ENCODE measurements around the gene IMPDH1. TPM values are rescaled to one million over a fixed set of nuclear protein-coding genes. Genes with fewer than 3 reads are reported as not detected.

Gene IMPDH1
- total RNA-seq, 4 donors from 2014 or later, result 29.1 to 72.1 (median 56.0) TPM

DNA sequence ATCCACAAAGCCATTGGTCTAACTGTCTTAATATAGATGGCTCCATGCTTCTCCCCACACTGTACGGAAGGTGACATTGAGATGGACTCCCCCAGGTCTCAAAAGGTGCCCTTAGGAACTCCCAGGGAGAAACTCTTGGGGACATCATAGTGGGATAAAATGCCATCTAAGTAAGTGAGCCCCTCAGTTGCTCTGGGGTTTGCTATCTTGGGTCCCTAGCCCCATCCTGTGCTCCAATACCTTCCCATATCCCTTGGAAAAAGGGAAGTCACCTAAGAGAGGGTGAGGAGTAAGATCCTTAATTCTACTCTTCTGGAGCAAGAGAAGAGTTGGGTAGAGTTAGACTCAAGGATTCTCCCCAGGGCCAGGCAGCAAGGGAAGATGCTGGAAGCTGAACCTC lies 56.2 kb downstream of the IMPDH1 start:
- no peak for DNase-seq (ENCODE audit: extremely low spot score)
- 82% methylated on average over 1 of the region's 1 CpG for WGBS
- H3K4me1 ChIP-seq, result peaks cover 3 to 17% (median 16%) of the 10 kb centered on the region in 4 donors
- no peaks in the 10 kb centered on the region for H3K9me3 ChIP-seq
- no peak overlapping the region for H3K4me3 ChIP-seq
- peaks cover 0 to 68% (median 8%) of the 10 kb centered on the region in 4 donors for H3K27me3 ChIP-seq
- intact Hi-C loops (cut with DNase I), result no loop called here
- H3K27ac ChIP-seq (replicated peaks in 1 of 4), result no peak overlapping the region
- no peak for TF ChIP-seq POLR2A (IDR thresholded peaks at IDR 0.05; ENCODE audit: low read depth)
- no peaks in the 10 kb centered on the region for H3K36me3 ChIP-seq

DNA sequence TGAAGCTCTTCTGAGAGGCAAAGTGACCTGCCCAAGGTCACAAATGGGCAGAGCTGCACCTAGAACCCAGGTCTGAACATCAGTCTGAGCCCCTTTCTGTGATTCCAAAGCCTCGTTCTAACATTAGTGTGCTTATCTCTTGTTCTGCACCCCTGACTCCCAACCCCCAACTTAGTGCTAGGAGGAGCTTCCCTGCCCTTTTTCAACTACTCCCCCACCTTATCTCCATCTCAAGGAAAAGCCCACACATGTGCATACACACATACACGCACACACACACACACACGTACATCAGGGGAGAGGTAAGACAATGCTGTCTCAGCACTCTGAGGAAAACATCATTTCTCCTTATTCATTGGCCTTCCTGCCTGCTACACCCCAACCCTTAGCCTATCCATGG lies 56.6 kb downstream of the IMPDH1 start:
- TF ChIP-seq POLR2AphosphoS5 (IDR thresholded peaks at IDR 0.05) (no peak), EP300 (IDR thresholded peaks at IDR 0.05) (no peak), POLR2A (IDR thresholded peaks at IDR 0.05; ENCODE audit: low read depth) (no peak)
- TF ChIP-seq, protein P1, sequence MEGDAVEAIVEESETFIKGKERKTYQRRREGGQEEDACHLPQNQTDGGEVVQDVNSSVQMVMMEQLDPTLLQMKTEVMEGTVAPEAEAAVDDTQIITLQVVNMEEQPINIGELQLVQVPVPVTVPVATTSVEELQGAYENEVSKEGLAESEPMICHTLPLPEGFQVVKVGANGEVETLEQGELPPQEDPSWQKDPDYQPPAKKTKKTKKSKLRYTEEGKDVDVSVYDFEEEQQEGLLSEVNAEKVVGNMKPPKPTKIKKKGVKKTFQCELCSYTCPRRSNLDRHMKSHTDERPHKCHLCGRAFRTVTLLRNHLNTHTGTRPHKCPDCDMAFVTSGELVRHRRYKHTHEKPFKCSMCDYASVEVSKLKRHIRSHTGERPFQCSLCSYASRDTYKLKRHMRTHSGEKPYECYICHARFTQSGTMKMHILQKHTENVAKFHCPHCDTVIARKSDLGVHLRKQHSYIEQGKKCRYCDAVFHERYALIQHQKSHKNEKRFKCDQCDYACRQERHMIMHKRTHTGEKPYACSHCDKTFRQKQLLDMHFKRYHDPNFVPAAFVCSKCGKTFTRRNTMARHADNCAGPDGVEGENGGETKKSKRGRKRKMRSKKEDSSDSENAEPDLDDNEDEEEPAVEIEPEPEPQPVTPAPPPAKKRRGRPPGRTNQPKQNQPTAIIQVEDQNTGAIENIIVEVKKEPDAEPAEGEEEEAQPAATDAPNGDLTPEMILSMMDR (IDR thresholded peaks at IDR 0.05), result no peak
- intact Hi-C loops (cut with DNase I), result no loop called here
- Histone ChIP-seq H3K4me3 (no peak overlapping the region), H3K4me1 (peaks cover 3 to 17% (median 16%) of the 10 kb centered on the region in 4 donors), H3K27me3 (peaks cover 0 to 68% (median 8%) of the 10 kb centered on the region in 4 donors), H3K27ac (replicated peaks in 1 of 4) (no peak overlapping the region), H3K9me3 (no peaks in the 10 kb centered on the region), H3K36me3 (no peaks in the 10 kb centered on the region)
- WGBS, result 94% methylated on average over 3 of the region's 3 CpGs
- no peak for DNase-seq (ENCODE audit: extremely low spot score)

DNA sequence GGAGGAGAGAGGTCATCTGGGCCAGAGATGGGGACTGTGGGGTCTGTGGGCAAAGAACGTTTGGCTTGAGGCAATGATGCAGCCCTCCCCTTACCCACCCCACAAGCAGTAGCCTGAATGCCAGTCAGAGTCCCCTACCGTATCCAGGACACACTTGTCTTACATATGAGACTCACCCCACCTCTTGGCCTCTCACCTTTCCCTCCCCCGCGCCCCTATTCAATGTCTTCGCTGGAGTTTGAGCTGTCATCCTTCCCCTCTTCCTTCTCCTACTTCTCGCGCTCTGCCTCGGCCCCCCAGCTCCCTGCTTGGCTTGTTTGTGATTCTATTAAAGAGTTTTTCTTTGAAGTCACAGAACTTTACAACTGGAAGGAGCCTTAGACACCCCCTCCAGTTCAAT lies 57.1 kb downstream of the IMPDH1 start:
- Histone ChIP-seq H3K4me1 (peaks cover 3 to 17% (median 16%) of the 10 kb centered on the region in 4 donors), H3K27ac (replicated peaks in 1 of 4) (no peak overlapping the region), H3K36me3 (no peaks in the 10 kb centered on the region), H3K27me3 (peaks cover 0 to 68% (median 8%) of the 10 kb centered on the region in 4 donors), H3K9me3 (no peaks in the 10 kb centered on the region), H3K4me3 (peak overlapping the region in 1 of 4 donors; percentile 40)
- intact Hi-C loops (cut with DNase I), result no loop called here
- 77% methylated on average over 8 of the region's 8 CpGs for WGBS
- TF ChIP-seq, protein P1 (IDR thresholded peaks at IDR 0.05), result no peak
- TF ChIP-seq POLR2A (IDR thresholded peaks at IDR 0.05; ENCODE audit: low read depth), result no peak
- no peak for TF ChIP-seq POLR2AphosphoS5 (IDR thresholded peaks at IDR 0.05)
- TF ChIP-seq EP300 (IDR thresholded peaks at IDR 0.05), result no peak
- DNase-seq (ENCODE audit: extremely low spot score), result no peak

DNA sequence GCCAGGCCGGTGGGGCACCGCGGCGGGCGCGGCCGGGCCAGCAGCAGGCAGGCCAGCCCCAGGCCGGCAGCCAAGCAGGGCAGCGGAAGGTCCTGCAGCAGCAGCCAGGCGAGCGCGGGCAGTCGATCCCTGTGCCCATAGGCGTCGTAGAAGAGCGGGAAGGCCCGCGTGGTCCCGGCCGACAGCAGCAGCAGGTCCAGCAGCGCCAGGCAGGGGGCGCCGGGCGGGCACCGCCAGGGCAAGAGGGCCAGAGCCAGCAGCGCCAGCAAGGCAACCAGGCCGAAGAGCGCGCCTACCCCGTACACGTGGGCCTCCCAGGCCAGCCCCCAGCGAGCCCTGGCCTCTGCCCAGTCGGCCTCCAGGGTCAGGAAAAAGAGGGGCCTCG lies 57.6 kb downstream of the IMPDH1 start:
- DNase-seq (ENCODE audit: extremely low spot score), result no peak
- H3K27ac ChIP-seq (replicated peaks in 1 of 4), result no peak overlapping the region
- peaks cover 0 to 64% (median 8%) of the 10 kb centered on the region in 4 donors for H3K27me3 ChIP-seq
- 40% methylated on average over 1 of the region's 34 CpGs for WGBS
- no peaks in the 10 kb centered on the region for H3K36me3 ChIP-seq
- TF ChIP-seq POLR2AphosphoS5 (IDR thresholded peaks at IDR 0.05), result no peak
- TF ChIP-seq, protein P1 (IDR thresholded peaks at IDR 0.05), result peak; percentile 47 to 72 (median 50)
- TF ChIP-seq EP300 (IDR thresholded peaks at IDR 0.05), result no peak
- no peak for TF ChIP-seq POLR2A (IDR thresholded peaks at IDR 0.05; ENCODE audit: low read depth)
- no peaks in the 10 kb centered on the region for H3K9me3 ChIP-seq
- peak overlapping the region; percentile 40 to 54 (median 46) for H3K4me3 ChIP-seq
- intact Hi-C loops (cut with DNase I), result no loop called here
- H3K4me1 ChIP-seq, result peaks cover 3 to 17% (median 16%) of the 10 kb centered on the region in 4 donors

DNA sequence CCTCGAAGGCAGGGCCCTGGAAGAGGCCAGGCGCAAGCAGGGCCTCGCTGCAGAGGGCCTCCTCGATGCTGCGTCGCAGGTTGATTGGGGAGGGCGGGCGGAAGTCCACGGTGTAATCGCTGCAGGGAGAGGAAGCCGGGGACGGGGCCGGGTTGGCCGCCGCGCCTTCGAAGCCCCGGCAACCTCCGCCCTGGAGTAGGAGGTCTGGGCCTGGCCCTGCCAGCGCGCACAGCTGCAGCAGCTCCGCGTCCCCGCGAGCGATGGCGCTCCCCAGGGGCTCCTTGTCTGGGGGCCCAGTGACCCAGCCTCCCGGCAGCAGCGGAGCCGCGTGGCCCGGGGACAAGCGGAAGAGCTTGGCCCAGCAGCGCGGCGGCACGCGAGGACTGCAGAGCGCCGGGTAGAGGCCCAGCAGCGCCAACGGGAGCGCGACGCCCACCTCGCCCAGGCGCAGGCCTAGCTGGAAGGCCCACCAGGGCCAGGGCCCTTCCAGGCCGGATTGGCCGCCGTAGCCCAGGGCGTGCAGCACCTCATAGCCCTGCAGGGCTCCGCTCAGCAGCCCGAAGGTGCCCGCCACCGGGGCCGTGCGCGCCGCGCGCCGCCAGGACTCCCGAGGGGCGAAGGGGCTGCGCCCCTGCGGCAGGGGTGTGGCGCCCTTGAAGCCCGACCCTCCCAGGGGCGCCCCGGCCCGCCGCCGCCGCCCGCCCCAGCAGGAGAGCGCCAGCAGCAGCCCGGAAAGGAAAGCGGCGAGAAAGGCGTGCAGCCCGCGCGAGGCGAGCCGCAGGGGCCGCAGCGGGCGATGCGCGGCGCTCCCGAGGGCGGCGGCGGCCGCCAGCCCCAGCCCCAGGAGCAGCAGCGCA lies 58.3 kb downstream of the IMPDH1 start:
- Histone ChIP-seq H3K27ac (replicated peaks in 1 of 4) (no peak overlapping the region), H3K27me3 (peaks cover 0 to 62% (median 8%) of the 10 kb centered on the region in 4 donors), H3K9me3 (no peaks in the 10 kb centered on the region), H3K4me1 (peaks cover 3 to 17% (median 16%) of the 10 kb centered on the region in 4 donors), H3K4me3 (peak overlapping the region; percentile 40 to 54 (median 46)), H3K36me3 (no peaks in the 10 kb centered on the region)
- TF ChIP-seq POLR2A (IDR thresholded peaks at IDR 0.05; ENCODE audit: low read depth) (no peak), POLR2AphosphoS5 (IDR thresholded peaks at IDR 0.05) (no peak), EP300 (IDR thresholded peaks at IDR 0.05) (no peak)
- TF ChIP-seq, protein P1 (IDR thresholded peaks at IDR 0.05), result no peak
- WGBS, result 51% methylated on average over 23 of the region's 97 CpGs
- intact Hi-C loops (cut with DNase I), result no loop called here
- DNase-seq (ENCODE audit: extremely low spot score), result no peak

Measured in esophagus muscularis mucosa (tissue), 4 donors.